Rectal smooth muscle tissue (tissue), 1 donor: ENCODE data around the gene ZNRD2.
A peak's percentile ranks its signal among the peaks of the same experiment; 100 is the strongest.

Experiments used
- H3K27ac ChIP-seq: one replicate; pipeline ENCODE4 v1.7.0; 2013; ENCODE audit warnings: low read depth, low read length, inconsistent platforms
- H3K27me3 ChIP-seq: one replicate; pipeline ENCODE4 v1.7.0; 2013; ENCODE audit warnings: low read length; ENCODE audit not compliant: control insufficient read depth, insufficient read depth
- H3K36me3 ChIP-seq: one replicate; pipeline ENCODE4 v1.7.0; 2013; ENCODE audit warnings: low read length; ENCODE audit not compliant: control insufficient read depth, insufficient read depth
- H3K4me1 ChIP-seq: one replicate; pipeline ENCODE4 v1.7.0; 2013; ENCODE audit warnings: low read length; ENCODE audit not compliant: control insufficient read depth, insufficient read depth
- H3K4me3 ChIP-seq: one replicate; pipeline ENCODE4 v1.7.0; 2013; ENCODE audit warnings: low read length
- H3K9ac ChIP-seq: one replicate; pipeline ENCODE4 v1.7.0; 2013; ENCODE audit warnings: low read length

The ZNRD2 gene

DNA sequence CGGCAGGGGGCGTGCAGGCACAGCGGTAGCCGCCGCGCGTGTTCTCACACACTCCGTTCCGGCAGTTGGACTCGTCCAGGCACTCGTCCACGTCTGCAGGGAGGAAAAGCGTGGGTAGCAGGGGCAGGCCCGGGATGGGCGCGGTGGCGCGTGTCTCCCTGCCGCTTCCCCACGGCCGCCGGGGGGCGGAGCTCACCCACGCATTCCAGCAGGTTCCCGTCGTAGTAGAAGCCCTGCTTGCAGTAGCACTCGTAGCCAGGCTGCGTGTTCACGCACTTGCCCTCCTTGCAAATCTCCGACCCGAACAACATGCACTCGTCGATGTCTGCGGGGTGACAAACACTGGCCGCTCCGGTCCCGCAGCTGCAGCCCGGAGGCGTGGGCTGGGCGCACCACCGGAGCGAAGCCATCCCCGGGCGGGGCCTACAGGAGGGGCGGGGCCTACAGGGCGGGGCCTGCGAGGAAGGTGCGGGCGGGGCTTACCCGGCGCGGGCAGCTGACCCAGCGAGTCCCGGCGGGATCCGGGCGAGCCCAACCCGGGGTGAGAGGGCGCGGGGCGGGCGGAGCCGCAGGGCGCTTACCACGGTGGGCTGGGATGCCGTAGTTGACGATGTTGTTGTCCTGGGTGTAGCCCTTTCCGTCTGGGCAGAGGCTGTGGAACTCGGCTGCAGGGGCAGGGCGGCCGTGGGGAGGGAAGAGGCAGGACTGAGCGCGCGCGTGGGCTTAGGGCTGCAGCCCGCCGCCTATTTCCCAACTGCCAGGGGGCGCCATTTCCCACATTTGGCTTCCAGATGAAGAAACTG is 29.8 kb upstream of the ZNRD2 start:
- Histone ChIP-seq H3K36me3 (peaks cover 8% of the 10 kb centered on the region), H3K27ac (peak overlapping the region; percentile 85), H3K4me1 (peaks cover 12% of the 10 kb centered on the region), H3K9ac (peak overlapping the region; percentile 90), H3K4me3 (peak overlapping the region; percentile 95), H3K27me3 (no peaks in the 10 kb centered on the region)

DNA sequence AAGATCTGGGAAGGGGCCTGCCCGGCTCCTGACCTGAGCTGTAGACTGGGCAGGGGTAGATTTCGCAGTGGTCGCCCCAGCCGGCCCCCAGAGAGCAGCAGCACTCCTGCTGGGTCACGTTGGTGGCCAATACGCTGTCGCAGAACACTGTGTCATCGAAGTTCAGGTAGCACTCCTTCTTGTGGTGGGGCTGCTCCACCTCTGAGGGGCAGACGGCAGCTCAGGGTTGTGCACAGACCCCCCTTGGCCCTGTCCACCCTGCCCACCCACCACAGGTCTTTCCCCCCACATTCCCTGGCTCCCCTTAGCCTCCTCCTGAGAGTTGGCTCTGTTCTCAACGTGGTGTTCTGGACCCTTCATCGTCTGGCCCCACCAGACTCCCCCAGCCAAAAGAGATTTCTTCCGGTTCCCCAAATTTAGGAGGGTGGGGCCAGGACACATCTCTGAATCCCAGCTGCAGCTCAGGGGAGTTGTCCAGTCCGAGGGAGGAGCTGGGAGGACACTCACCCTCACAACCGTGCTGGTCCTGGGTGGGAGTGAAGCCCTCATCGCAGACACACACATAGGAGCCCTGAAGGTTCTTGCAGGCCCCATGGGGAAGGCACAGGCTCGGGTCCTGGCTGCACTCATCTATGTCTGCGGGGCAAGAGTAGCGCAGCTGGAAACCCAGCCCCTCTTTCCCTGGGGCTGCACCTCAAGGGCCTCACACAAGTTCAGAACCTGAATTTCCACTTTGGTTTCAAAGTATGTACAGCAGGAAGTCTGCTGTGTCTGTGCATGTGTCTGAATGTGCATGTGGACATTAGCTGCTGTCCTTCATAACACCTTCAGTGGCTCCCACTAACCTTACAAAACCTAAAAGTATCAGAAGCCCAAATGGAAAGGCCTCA is 28.9 kb upstream of the ZNRD2 start:
- H3K27me3 ChIP-seq = no peaks in the 10 kb centered on the region
- peak overlapping the region; percentile 90 for H3K9ac ChIP-seq
- H3K27ac ChIP-seq = peak overlapping the region; percentile 85
- peaks cover 12% of the 10 kb centered on the region for H3K4me1 ChIP-seq
- H3K36me3 ChIP-seq = peaks cover 7% of the 10 kb centered on the region
- peak overlapping the region; percentile 95 for H3K4me3 ChIP-seq

GRCh38 chr11:65542738-65543390 is 27.4 kb upstream of the ZNRD2 start:
- no peak overlapping the region for H3K9ac ChIP-seq
- peaks cover 3% of the 10 kb centered on the region for H3K36me3 ChIP-seq
- no peak overlapping the region for H3K4me3 ChIP-seq

DNA sequence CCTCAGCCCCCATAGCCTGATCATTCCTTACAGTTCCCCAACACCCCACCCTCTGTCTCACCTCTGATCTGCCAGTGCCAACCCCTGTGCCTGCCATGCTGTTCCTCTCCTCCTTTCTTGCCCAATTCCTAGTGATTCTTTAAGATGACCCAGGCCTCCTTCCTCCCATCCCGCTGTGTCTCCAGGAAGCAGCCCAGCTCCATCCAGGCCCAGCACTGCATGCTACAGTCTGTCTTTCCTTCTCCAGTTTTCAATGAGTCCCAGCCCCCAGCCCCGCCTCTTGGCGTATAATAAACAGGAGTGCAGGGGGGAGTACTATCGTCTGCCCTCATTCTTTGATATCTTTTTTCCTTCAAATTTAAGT is 24.4 kb upstream of the ZNRD2 start:
- peaks cover 9% of the 10 kb centered on the region for H3K4me1 ChIP-seq
- H3K9ac ChIP-seq = no peak overlapping the region
- no peaks in the 10 kb centered on the region for H3K27me3 ChIP-seq
- H3K36me3 ChIP-seq = peaks cover 3% of the 10 kb centered on the region
- peak overlapping the region; percentile 23 for H3K27ac ChIP-seq
- H3K4me3 ChIP-seq = peak overlapping the region; percentile 53

More at GRCh38 chr11:65542738-65543390, 27.4 kb upstream of the ZNRD2 start:
- Histone ChIP-seq H3K4me1 (peaks cover 12% of the 10 kb centered on the region), H3K27me3 (no peaks in the 10 kb centered on the region), H3K27ac (no peak overlapping the region)

DNA sequence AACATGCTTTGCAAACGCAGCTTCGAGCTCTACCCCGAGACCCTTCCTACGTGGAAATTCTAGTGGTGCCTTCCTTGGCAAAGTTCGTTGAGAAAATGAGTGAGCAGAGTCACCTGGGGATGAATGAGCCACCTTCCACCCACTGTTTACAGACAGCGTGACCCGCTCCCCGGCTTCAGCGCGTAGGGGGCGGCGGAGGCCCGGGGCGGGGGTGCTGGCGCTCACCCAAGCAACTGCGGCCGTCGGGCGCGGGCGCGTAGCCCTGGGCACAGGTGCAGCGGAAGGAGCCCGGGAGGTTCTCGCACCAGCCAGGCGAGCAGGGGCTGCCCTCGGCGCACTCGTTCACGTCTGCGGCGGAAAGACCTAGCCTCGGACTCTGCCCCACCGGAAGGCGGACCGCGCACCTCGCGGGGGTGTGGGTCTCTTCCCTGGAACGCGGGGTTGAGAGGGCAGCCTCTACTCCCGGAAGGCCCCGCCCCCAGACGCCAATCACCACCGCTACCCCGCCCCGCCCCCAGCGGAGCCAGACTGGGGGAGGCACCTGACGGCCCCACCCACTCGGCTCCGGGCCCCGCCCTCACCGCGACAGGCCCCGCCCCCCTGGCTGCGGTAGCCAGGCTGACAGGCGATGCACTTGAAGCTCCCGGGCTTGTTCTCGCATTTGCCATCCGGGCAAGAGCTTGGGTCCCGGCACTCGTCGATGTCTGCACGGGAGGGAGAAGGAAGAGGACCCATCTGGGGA is 23.9 kb upstream of the ZNRD2 start:
- H3K9ac ChIP-seq = no peak overlapping the region
- peaks cover 4% of the 10 kb centered on the region for H3K4me1 ChIP-seq
- no peaks in the 10 kb centered on the region for H3K27me3 ChIP-seq
- H3K36me3 ChIP-seq = peaks cover 3% of the 10 kb centered on the region
- peak overlapping the region; percentile 23 for H3K27ac ChIP-seq
- H3K4me3 ChIP-seq = peak overlapping the region; percentile 53

DNA sequence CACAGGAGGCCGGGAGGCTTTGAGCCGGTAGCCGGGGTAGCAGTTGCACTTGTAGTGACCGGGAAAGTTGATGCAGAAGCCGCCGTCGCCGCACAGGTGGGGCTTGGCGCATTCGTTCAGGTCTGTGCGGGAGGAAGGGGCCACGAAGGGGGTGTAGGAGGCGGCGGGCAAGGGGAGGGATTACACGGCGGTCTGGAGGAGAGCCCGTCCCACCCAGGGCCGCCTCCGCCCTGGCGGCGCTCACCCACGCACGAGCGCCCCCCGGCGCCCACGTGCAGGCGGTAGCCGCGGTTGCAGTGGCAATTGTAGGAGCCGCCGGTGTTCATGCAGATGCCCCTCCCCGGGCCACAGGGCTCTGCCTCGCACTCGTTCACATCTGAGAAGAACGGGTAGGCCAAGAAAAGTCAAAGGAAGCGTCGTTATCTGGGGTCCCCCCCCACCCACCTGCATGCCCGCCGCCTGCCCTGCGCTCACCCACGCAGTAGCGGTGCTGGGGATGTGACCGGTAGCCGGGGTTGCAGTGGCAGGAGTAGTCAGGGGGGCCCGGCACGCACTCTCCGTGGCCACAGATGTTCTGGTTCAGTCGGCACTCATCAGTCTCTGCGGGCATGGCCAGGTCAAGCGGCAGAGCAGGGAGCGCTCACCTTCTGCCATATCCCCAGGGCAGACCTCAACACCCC is 22.7 kb upstream of the ZNRD2 start:
- peaks cover 3% of the 10 kb centered on the region for H3K36me3 ChIP-seq

DNA sequence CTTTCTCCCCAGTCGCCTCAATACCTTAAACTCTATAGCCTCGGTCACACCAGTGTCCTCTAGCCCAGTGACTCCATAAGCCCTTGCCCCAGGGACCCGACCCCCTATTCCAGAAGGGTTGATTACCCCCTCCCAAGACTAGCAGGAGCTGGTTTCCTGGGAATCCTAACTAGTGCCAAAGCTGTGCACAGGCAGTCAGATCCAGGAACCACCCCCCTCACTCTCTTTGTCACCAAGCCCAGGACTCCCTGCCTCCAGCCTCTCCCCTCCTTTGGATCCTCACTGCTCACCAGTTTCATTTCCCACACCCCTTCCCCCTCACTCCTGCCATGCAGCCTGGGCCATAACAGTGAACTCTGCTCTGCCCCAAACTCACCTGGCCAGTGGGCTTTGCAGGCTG is 21.9 kb upstream of the ZNRD2 start:
- H3K27ac ChIP-seq = no peak overlapping the region

More for the DNA sequence above, 22.7 kb upstream of the ZNRD2 start:
- H3K9ac ChIP-seq = no peak overlapping the region
- H3K4me3 ChIP-seq = no peak overlapping the region
- no peaks in the 10 kb centered on the region for H3K4me1 ChIP-seq
- no peak overlapping the region for H3K27ac ChIP-seq
- H3K27me3 ChIP-seq = no peaks in the 10 kb centered on the region

DNA sequence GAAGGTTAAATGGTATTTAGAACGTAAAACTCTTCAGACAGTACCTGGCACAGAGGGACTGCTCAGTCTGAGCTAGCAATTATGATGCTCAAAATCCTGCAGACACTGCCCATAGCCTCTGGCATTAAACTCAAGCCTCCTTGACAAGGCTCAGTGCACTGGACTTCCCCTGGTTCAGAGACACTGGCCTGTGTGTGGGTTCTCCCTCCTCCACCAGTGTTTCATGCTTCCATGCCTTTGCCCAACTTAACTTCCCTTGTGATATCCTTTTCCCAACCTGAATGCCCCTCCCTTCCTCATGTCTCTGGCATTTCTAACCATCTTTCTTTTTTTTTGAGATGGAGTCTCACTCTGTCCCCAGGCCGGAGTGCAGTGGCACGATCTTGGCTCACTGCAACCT is 21.2 kb upstream of the ZNRD2 start:
- no peaks in the 10 kb centered on the region for H3K27me3 ChIP-seq
- no peak overlapping the region for H3K9ac ChIP-seq
- H3K4me1 ChIP-seq = no peaks in the 10 kb centered on the region
- H3K4me3 ChIP-seq = no peak overlapping the region
- H3K27ac ChIP-seq = no peak overlapping the region
- no peaks in the 10 kb centered on the region for H3K36me3 ChIP-seq

More for the DNA sequence above, 21.9 kb upstream of the ZNRD2 start:
- Histone ChIP-seq H3K27me3 (no peaks in the 10 kb centered on the region), H3K9ac (no peak overlapping the region), H3K4me1 (no peaks in the 10 kb centered on the region), H3K4me3 (no peak overlapping the region), H3K36me3 (no peaks in the 10 kb centered on the region)

DNA sequence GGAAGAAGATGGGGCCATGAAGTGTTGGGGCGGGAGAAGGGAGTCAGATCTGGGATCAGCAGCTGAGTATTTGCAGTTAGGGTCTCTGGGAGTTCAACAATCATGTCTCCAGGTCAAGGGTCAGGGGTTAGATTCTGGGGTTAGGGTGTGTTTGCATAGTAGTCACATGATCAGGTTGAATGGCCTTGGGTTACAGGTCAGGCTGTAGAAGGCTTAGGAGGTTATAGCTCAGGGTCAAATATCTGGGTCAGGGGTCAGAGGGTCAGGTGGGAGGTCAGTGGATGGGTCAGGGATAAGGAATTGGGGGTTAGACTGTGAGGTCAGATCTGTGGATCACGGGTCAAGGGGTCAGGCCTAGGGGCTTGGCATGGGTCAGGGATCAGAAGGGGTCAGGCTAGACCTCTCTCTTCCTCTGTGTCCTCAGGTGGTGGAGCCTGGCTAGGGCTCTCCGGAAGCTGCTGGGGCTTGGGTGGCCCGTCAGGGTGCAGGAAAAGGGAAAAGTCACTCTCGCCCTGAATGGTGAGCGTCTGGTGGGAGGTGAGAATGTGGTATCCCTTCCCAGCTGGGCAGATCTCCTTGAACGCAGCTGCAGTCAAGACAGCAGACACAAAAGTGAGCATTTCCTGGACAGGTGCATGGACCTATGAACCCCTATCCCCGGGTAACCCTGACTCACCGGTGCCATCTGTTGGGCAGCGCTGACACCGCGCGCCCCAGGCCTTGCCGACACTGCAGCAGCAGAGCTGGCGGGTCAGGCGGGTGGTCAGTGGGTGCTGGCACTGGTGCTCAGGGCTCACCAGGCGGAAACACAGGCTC is 18.5 kb upstream of the ZNRD2 start:
- Histone ChIP-seq H3K9ac (no peak overlapping the region), H3K36me3 (no peaks in the 10 kb centered on the region)

DNA sequence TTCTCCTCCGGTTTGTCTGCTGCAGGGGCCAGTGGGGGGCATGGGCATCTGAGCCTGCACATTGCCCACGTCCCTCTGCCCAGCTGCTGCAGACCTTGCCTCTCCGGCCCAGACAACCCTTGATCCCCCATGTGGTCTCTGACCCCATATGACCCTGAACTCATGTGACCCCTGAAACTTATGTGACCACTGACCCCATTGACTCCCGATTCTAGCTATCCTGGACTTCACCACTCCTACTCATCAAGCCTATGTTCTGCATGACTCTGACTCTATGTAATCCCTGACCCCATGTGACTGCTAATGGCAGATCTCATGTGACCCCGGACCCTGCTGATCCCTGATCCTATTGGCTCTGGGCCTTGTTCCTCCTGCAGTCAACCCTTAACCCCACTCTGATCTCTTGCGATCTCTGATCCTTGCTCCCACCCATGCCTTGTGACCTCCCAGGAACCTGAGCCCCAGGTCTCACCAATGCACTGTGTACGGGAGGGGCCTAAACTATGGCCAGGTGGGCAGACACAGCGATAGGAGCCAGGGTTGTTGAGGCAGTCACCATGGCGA is 17.8 kb upstream of the ZNRD2 start:
- no peak overlapping the region for H3K9ac ChIP-seq
- no peaks in the 10 kb centered on the region for H3K27me3 ChIP-seq

More for the DNA sequence above, 18.5 kb upstream of the ZNRD2 start:
- peak overlapping the region; percentile 30 for H3K4me3 ChIP-seq
- H3K4me1 ChIP-seq = peaks cover 3% of the 10 kb centered on the region
- H3K27me3 ChIP-seq = no peaks in the 10 kb centered on the region
- H3K27ac ChIP-seq = no peak overlapping the region

More for the DNA sequence above, 17.8 kb upstream of the ZNRD2 start:
- no peak overlapping the region for H3K4me3 ChIP-seq
- no peaks in the 10 kb centered on the region for H3K36me3 ChIP-seq
- peaks cover 7% of the 10 kb centered on the region for H3K4me1 ChIP-seq
- no peak overlapping the region for H3K27ac ChIP-seq
